Gastrocnemius medialis (tissue), 4 donors: ENCODE data around the gene ACYP1.

Experiments
- POLR2A ChIP-seq, 2 donors: fragments of 450-650 bp; IDR thresholded peaks; one replicate each; pipeline ENCODE4 v1.6.1; 2017; ENCODE audit warnings: antibody characterized with exemption in 2 of 2, mild to moderate bottlenecking in 2 of 2, moderate library complexity in 2 of 2
- TF ChIP-seq, protein P1 (sequence below), 5 experiments: fragments of 450-650 bp in 3 of 5; fragments of 200-600 bp in 2 of 5; sonication (generic) in 2 of 5; IDR thresholded peaks in 4 of 5; conservative IDR thresholded peaks in 1 of 5; 1 replicate in 4 of 5; 2 replicates in 1 of 5; pipeline ENCODE4 v1.5.1; 2016 to 2019; ENCODE audit warnings: antibody characterized with exemption in 5 of 5, mild to moderate bottlenecking in 3 of 5, moderate library complexity in 3 of 5

DNA sequence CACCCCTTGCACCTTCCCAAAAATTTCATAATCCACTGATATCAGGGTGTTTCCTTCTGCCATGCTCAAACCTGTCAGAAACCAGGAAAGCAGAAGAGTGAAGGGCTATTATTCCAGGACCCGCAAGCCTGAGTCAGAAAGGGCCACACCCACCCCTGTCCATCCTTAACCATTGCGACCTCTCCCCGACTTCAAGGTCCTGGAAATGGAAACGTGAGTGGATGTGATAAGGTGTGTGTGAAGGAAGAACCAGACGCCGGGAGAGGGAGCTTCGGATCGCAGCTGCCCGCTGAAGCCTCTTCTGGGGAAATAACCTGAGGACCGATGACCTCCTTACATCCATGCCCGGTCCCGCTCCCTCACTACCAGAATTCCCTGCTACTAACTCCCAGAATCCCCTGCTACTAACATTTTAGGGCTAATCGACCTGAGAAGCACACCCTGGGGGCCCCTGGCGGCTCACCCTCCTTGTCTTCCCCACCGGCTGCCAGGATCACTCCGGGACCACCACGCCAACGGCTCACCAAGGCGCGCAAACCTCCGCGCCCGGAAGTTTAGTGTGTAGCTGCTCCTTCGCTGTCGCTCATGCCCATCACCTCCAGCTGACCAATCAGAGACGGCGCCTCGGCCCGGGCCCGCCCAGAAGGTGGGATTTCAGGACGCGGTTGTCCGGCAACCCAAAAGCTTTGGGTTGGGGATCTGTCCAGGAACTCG lies at the start of gene ACYP1:
- TF ChIP-seq, protein P1, sequence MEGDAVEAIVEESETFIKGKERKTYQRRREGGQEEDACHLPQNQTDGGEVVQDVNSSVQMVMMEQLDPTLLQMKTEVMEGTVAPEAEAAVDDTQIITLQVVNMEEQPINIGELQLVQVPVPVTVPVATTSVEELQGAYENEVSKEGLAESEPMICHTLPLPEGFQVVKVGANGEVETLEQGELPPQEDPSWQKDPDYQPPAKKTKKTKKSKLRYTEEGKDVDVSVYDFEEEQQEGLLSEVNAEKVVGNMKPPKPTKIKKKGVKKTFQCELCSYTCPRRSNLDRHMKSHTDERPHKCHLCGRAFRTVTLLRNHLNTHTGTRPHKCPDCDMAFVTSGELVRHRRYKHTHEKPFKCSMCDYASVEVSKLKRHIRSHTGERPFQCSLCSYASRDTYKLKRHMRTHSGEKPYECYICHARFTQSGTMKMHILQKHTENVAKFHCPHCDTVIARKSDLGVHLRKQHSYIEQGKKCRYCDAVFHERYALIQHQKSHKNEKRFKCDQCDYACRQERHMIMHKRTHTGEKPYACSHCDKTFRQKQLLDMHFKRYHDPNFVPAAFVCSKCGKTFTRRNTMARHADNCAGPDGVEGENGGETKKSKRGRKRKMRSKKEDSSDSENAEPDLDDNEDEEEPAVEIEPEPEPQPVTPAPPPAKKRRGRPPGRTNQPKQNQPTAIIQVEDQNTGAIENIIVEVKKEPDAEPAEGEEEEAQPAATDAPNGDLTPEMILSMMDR (IDR thresholded peaks at IDR 0.05 in 4 of 5, conservative IDR thresholded peaks at IDR 0.05 in 1 of 5): no peak
- TF ChIP-seq POLR2A (IDR thresholded peaks at IDR 0.05): no peak
